ENCODE data around the gene RPL22L1.
"Not testable (repeated sequence)": the region's sequence is repeated elsewhere in the genome, so short reads cannot be mapped to it uniquely, and the experiment has no call there.

RPL22L1 gene

DNA sequence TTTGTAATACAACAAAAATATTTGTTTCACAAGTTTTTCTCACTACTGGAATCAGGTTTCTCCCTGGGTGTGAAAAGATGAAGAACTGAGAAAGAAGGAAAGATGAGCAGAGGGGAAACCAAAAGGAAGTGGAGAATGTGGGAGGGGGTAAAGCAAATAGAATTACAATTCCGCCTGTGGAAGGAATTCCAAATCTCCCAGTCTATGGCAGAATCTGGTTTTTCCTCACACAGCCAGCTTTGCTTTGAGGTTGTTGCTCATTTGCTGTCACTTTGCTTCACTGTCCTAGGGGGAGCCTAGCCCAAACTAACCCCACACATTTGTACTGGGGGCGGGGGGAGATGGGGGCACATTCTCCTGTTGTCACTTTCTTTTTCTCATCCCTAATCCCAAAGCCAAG is 43.9 kb downstream of the RPL22L1 start:
- H3F3A ChIP-seq (ENCODE audit: control insufficient read depth, insufficient read depth), result no peaks in the 10 kb centered on the region
- H4K20me1 ChIP-seq (ENCODE audit: control insufficient read depth, insufficient read depth, low read depth, low read length), result no peaks in the 10 kb centered on the region
- no peaks in the 10 kb centered on the region for H3K36me3 ChIP-seq (ENCODE audit: control insufficient read depth, low read length)
- H3K27me3 ChIP-seq (ENCODE audit: control insufficient read depth, low read length), result peaks cover 18% of the 10 kb centered on the region
- H3K4me3 ChIP-seq (ENCODE audit: low read length), result no peak overlapping the region
- TF ChIP-seq, protein P1, sequence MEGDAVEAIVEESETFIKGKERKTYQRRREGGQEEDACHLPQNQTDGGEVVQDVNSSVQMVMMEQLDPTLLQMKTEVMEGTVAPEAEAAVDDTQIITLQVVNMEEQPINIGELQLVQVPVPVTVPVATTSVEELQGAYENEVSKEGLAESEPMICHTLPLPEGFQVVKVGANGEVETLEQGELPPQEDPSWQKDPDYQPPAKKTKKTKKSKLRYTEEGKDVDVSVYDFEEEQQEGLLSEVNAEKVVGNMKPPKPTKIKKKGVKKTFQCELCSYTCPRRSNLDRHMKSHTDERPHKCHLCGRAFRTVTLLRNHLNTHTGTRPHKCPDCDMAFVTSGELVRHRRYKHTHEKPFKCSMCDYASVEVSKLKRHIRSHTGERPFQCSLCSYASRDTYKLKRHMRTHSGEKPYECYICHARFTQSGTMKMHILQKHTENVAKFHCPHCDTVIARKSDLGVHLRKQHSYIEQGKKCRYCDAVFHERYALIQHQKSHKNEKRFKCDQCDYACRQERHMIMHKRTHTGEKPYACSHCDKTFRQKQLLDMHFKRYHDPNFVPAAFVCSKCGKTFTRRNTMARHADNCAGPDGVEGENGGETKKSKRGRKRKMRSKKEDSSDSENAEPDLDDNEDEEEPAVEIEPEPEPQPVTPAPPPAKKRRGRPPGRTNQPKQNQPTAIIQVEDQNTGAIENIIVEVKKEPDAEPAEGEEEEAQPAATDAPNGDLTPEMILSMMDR (IDR thresholded peaks at IDR 0.05; ENCODE audit: low read depth, low read length, poor library complexity, severe bottlenecking), result no peak
- no peak for TF ChIP-seq EZH2phosphoT487 (IDR thresholded peaks at IDR 0.05; ENCODE audit: borderline replicate concordance, low read length)
- no peaks in the 10 kb centered on the region for H3K79me2 ChIP-seq (ENCODE audit: control insufficient read depth, low read length)
- H3K4me2 ChIP-seq (ENCODE audit: low read length), result no peak overlapping the region
- H3K9me2 ChIP-seq (replicated peaks; ENCODE audit: control insufficient read depth, low read length), result no peaks in the 10 kb centered on the region
- H3K9me3 ChIP-seq (ENCODE audit: control insufficient read depth, insufficient read depth, low read length), result no peaks in the 10 kb centered on the region
- H3K27ac ChIP-seq (ENCODE audit: low read depth, low read length), result no peak overlapping the region
- H3K4me1 ChIP-seq (ENCODE audit: control insufficient read depth, low read length), result no peaks in the 10 kb centered on the region

DNA sequence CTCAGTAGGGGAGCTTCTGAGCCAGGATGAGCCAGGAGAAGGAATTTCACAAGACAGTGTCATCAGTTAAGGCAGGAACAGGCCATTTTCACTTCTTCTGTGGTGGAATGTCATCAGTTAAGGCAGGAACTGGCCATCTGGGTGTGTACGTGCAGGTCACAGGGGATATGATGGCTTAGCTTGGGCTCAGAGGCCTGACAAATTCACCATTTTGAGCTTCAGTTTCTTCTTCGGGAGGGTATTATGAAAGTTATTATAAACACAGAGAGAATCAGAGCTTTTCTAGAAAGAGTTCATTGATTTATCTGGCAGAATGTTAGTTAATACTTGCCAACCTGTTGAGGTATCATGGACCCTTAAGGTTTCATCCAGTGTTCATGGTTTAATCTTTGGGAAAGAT is 46.4 kb downstream of the RPL22L1 start:
- H3K79me2 ChIP-seq (ENCODE audit: control insufficient read depth, low read length); H3K27ac ChIP-seq (ENCODE audit: low read depth, low read length); H3K4me2 ChIP-seq (ENCODE audit: low read length); H3K27me3 ChIP-seq (ENCODE audit: control insufficient read depth, low read length); H4K20me1 ChIP-seq (ENCODE audit: control insufficient read depth, insufficient read depth, low read depth, low read length); H3K4me3 ChIP-seq (ENCODE audit: low read length); H3K9me3 ChIP-seq (ENCODE audit: control insufficient read depth, insufficient read depth, low read length); H3K9me2 ChIP-seq (replicated peaks; ENCODE audit: control insufficient read depth, low read length); H3K36me3 ChIP-seq (ENCODE audit: control insufficient read depth, low read length); H3F3A ChIP-seq (ENCODE audit: control insufficient read depth, insufficient read depth); H3K4me1 ChIP-seq (ENCODE audit: control insufficient read depth, low read length): not testable (repeated sequence)

DNA sequence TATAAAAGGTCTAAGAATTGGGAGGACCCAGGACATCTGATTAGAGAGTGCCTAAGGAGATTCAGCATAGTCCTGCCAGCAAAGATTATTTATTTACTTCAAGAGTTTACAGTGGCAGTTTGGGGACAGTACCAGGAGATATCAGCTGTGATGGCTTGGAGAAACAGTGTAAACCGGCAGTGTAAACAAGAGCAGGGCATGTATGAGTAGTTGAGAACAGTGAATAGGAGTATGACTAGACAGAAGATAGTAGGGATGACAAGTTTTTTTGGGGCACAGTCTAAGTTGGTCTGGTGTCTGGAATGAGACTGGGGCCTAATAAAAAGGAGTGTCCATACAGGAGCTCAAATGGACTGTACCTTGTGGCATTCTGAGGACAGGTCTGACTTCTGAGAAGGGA is 51.7 kb downstream of the RPL22L1 start:
- H3K4me1 ChIP-seq (ENCODE audit: control insufficient read depth, low read length); H3K9me3 ChIP-seq (ENCODE audit: control insufficient read depth, insufficient read depth, low read length); H3F3A ChIP-seq (ENCODE audit: control insufficient read depth, insufficient read depth); H3K4me2 ChIP-seq (ENCODE audit: low read length); H3K36me3 ChIP-seq (ENCODE audit: control insufficient read depth, low read length); H3K79me2 ChIP-seq (ENCODE audit: control insufficient read depth, low read length); H4K20me1 ChIP-seq (ENCODE audit: control insufficient read depth, insufficient read depth, low read depth, low read length); H3K27ac ChIP-seq (ENCODE audit: low read depth, low read length); H3K9me2 ChIP-seq (replicated peaks; ENCODE audit: control insufficient read depth, low read length); H3K4me3 ChIP-seq (ENCODE audit: low read length): not testable (repeated sequence)
- H3K27me3 ChIP-seq (ENCODE audit: control insufficient read depth, low read length), result peaks cover 12% of the 10 kb centered on the region

DNA sequence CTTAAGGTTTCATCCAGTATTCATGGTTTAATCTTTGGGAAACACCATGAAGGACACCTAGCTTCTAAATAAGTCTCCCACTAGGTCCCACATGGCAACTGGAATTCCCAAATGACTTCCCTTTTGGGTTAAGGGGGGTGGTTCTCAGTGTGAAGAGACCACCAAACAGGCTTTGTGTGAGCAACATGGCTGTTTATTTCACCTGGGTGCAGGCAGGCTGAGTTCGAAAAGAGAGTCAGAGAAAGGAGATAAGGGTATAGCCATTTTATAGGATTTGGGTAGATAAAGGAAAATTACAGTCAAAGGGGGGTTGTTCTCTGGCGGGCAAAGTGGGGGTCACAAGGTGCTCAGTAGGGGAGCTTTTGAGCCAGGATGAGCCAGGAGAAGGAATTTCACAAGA is 52.5 kb downstream of the RPL22L1 start:
- H3K4me3 ChIP-seq (ENCODE audit: low read length); H3K36me3 ChIP-seq (ENCODE audit: control insufficient read depth, low read length); H3K4me1 ChIP-seq (ENCODE audit: control insufficient read depth, low read length); H4K20me1 ChIP-seq (ENCODE audit: control insufficient read depth, insufficient read depth, low read depth, low read length); H3K79me2 ChIP-seq (ENCODE audit: control insufficient read depth, low read length); H3K9me2 ChIP-seq (replicated peaks; ENCODE audit: control insufficient read depth, low read length); H3K4me2 ChIP-seq (ENCODE audit: low read length); H3K9me3 ChIP-seq (ENCODE audit: control insufficient read depth, insufficient read depth, low read length); H3K27ac ChIP-seq (ENCODE audit: low read depth, low read length); H3F3A ChIP-seq (ENCODE audit: control insufficient read depth, insufficient read depth): not testable (repeated sequence)
- H3K27me3 ChIP-seq (ENCODE audit: control insufficient read depth, low read length), result peaks cover 15% of the 10 kb centered on the region

GRCh38 chr3:170816841-170817240 is 53.2 kb downstream of the RPL22L1 start:
- H3K36me3 ChIP-seq (ENCODE audit: control insufficient read depth, low read length), result no peaks in the 10 kb centered on the region
- no peaks in the 10 kb centered on the region for H3K9me2 ChIP-seq (replicated peaks; ENCODE audit: control insufficient read depth, low read length)
- no peaks in the 10 kb centered on the region for H3K79me2 ChIP-seq (ENCODE audit: control insufficient read depth, low read length)
- no peak overlapping the region for H3K4me3 ChIP-seq (ENCODE audit: low read length)
- H3K27me3 ChIP-seq (ENCODE audit: control insufficient read depth, low read length), result peaks cover 15% of the 10 kb centered on the region
- TF ChIP-seq EZH2phosphoT487 (IDR thresholded peaks at IDR 0.05; ENCODE audit: borderline replicate concordance, low read length), result no peak
- TF ChIP-seq, protein P1 (IDR thresholded peaks at IDR 0.05; ENCODE audit: low read depth, low read length, poor library complexity, severe bottlenecking), result no peak
- H3F3A ChIP-seq (ENCODE audit: control insufficient read depth, insufficient read depth), result no peaks in the 10 kb centered on the region
- H3K4me2 ChIP-seq (ENCODE audit: low read length), result no peak overlapping the region
- H4K20me1 ChIP-seq (ENCODE audit: control insufficient read depth, insufficient read depth, low read depth, low read length), result no peaks in the 10 kb centered on the region
- H3K4me1 ChIP-seq (ENCODE audit: control insufficient read depth, low read length), result no peaks in the 10 kb centered on the region
- H3K27ac ChIP-seq (ENCODE audit: low read depth, low read length), result no peak overlapping the region
- H3K9me3 ChIP-seq (ENCODE audit: control insufficient read depth, insufficient read depth, low read length), result no peaks in the 10 kb centered on the region

Measured in DOHH2 (cell line).